GM12872 (cell line): ENCODE measurements around the gene SNAPC4.

Experiments used
- TF ChIP-seq, protein P1 (sequence below): IDR thresholded peaks from 3 replicates; pipeline ENCODE4 v1.5.1; 2011; ENCODE audit warnings: low read depth, mild to moderate bottlenecking, low read length, moderate library complexity; ENCODE audit not compliant: insufficient read depth

SNAPC4 gene

GRCh38 chr9:136412962-136413361, 13.0 kb upstream of the SNAPC4 start:
- TF ChIP-seq, protein P1, sequence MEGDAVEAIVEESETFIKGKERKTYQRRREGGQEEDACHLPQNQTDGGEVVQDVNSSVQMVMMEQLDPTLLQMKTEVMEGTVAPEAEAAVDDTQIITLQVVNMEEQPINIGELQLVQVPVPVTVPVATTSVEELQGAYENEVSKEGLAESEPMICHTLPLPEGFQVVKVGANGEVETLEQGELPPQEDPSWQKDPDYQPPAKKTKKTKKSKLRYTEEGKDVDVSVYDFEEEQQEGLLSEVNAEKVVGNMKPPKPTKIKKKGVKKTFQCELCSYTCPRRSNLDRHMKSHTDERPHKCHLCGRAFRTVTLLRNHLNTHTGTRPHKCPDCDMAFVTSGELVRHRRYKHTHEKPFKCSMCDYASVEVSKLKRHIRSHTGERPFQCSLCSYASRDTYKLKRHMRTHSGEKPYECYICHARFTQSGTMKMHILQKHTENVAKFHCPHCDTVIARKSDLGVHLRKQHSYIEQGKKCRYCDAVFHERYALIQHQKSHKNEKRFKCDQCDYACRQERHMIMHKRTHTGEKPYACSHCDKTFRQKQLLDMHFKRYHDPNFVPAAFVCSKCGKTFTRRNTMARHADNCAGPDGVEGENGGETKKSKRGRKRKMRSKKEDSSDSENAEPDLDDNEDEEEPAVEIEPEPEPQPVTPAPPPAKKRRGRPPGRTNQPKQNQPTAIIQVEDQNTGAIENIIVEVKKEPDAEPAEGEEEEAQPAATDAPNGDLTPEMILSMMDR = no peak

- TF ChIP-seq, protein P1 = no peak
These were observed 11.4 kb upstream of the SNAPC4 start for GRCh38 chr9:136411378-136411777.

GRCh38 chr9:136410500-136411287, 10.7 kb upstream of the SNAPC4 start, which contains the start of the genes ENTR1 and PMPCA:
Gene ENTR1, minus strand, starts transcription at chr9:136410614. Its CDS starts 217 bp downstream, at chr9:136410397.
Gene PMPCA, plus strand, starts transcription at chr9:136410658. Its CDS starts 11 bp downstream, at chr9:136410669.
- TF ChIP-seq, protein P1 = no peak

DNA sequence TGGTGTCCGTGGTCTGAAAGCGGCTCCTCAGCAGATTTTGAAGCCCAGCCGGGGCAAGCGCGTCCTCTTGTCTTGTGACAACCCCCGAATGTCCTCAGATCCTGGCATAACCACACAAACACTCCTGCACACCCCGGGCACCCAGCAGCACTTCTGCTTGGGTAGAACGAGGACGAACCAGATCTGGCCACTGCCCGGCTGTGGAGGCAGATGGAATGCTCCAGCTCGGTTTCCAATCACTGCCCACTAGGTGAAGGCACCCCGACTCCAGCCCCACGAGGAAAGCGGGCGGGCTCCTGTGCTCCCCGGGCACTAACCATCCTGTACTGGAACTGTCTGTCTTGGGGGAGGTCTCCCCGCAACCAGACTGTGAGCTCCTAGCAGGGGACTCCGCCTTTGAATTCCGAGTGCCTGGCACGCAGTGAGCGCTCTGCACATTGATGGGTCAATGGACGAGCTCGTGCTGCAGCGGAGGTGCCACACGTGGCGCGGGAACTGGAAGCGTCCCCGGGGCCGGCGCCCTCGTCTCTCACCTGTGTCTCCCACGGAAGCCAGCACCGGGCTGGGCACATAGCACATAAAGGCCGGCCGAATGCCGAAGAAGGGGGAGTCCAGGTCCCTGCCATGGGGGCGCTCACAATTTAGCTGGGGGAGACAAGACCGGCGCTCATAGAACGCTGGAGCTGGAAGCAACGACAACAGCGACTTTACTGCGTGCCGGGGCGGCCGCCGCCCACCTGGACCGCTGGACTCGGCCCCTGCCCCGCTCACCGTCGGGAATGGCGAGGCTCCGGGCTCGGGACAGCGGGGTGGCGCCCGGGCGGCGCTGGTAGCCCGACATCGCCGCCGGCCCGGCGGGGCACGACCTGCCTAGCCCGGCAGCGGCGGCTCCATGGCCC, 9.8 kb upstream of the SNAPC4 start:
- TF ChIP-seq, protein P1 = no peak

DNA sequence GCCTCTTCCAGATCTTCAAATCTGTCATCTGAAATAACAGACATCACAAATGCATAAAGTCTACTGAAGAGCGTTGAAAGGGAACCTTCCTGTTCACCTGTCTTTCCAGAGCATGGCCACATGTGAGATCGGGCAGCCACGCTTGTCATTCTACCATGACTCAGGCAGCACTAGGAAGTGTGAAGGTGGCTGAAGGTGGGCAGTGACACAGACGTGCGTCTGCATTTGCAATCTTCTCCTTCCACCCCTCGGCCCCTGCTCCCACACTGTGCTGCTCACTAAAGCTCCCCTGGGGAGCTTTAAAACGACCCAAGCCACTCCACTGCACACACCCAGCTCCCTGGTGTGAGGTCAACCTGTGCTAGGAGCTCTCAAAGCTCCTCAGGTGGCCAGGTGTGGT, 7.9 kb upstream of the SNAPC4 start:
- TF ChIP-seq, protein P1 = no peak

- TF ChIP-seq, protein P1 = no peak
These were observed 5.5 kb upstream of the SNAPC4 start for GRCh38 chr9:136405481-136405880.

DNA sequence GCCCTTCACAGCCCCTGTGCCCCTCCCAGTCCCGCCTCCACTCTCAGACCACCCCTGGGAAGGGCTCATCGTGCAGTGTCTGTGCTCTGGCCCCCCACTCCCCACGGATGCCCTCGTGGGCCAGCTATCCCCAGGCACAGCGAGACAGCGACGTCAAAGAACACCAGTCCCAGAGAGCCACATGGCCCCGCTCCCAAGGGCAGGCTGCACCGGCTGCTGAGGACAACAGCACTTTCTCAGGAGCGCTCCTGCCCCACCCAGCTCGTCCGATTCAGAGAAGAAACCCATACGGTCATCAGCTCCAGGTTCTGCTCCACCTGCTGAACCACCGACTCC, 4.8 kb upstream of the SNAPC4 start:
- TF ChIP-seq, protein P1 = no peak
